A549 treated with RU486 at 1 μM for 4 hours (cell line): ENCODE results near the gene COX14. TPM values are rescaled to one million over a fixed set of nuclear protein-coding genes. Genes with fewer than 3 reads are reported as not detected.

ENCODE experiments used
- total RNA-seq: library from RNA; stranded (reverse); fragments of 200-300 nt; extraction: Qiagen RNA extraction; gene quantifications from 5 replicates; pipeline ENCODE4 v1.2.3, GENCODE V29; 2022; ENCODE audit warnings: low read depth

The COX14 gene
- 67.3 to 95.3 TPM (median 72.8 TPM) in 5 replicates for total RNA-seq

DNA sequence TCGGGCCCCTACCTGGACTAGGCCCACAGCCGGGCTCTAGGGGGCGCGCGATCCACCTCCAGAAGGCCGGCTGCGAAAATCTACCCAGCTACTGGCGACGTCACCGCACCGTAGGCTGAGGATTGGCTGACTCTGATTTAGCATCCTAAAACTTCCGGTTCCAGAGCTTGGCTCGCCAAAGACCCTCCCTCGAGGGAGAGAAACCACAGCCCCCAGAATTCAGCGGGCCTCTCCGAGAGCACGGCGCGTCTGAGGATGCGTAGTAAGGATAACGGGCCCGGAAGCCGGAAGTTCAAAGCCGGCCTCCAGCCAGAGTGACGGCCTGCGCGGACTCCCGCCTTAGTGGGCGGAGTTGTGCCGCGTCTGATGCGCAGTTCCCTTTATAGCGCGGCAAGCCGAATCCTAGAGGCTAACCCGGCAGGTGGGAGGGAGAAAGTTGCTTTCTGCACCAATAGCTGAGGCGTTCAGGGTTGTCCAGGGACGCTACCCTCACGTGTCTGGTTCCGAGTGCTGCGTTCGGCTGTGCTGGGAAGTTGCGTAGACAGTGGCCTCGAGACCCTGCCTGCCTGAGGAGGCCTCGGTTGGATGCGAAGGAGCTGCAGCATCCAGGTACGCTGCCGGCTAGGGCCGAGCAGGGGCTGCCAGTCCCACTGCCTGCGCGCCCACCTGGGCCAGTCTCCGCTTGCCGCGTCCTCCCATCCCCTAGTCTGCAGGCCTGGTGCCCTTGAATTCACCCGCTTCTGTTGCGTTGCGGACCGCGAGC is at the start of gene COX14:
TSS of gene COX14 (plus strand) at position 544 of the 763 bp plus-strand sequence. CDS start 7,808 bp downstream, outside the sequence.

DNA sequence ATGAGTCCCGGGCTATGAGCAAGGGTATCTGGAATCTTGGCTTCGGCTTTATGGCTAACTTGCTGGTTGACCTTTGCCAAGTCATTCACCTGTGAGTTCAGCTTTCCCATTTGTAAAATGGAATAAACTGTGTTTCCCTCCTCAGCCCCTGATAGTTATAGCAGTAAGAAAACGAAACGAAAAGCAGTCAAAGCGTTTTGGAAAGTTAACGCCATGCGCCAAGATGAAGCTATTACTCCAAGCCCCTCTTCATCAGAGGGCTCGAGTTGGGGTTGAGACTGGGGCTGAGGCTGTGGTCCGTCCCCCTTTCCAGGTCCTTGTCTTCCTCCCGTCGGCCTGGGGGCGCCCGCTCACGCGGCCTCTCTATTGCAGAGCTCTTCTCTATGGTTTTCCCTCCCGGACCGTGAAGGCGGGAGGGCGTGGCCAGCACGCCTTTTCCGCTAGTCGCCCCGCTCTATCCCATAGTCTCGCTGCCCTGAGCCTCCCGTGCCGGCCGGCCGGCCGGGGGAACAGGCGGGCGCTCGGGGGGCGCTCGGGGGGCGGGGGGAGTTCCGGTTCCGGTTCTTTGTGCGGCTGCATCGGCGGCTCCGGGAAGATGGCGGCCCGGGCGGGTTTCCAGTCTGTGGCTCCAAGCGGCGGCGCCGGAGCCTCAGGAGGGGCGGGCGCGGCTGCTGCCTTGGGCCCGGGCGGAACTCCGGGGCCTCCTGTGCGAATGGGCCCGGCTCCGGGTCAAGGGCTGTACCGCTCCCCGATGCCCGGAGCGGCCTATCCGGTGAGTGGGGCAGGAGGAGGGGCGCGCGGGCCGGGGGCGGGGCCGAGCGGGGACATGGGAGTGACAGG is 27.0 kb upstream of the COX14 start, which contains the start of gene SMARCD1:
TSS of gene SMARCD1 (plus strand) at position 568 of the 840 bp plus-strand sequence. CDS start at position 596, 28 bp downstream.

DNA sequence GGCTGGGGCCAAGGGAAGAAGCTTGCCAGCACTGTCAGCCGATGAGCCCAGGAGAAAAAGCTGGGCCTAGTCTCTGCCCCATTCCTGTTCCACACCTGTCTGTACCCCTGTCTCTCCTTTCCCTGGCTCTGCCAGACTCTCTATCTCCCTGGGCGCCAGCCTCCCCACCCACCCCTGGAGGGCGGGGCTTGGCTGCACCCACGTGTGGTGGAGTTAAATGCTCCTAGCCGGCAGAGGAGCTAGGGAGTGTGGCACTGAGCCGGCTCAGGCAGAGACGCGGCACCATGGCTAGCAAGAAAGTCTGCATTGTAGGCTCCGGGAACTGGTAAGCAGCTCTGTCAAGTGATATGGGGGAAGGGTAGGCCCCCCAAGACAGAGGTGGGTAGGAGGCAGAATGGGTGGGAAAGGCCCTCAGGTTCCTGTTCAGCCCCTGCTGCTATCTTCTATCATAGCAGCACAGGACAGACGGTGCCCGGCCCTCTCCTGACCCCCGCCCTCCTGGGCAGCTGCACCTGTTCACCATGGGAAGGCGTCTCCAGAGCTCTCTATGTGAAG is 8.2 kb upstream of the COX14 start, which contains the start of gene GPD1:
TSS of gene GPD1 (plus strand) at position 242 of the 555 bp plus-strand sequence. CDS start at position 285, 43 bp downstream.

DNA sequence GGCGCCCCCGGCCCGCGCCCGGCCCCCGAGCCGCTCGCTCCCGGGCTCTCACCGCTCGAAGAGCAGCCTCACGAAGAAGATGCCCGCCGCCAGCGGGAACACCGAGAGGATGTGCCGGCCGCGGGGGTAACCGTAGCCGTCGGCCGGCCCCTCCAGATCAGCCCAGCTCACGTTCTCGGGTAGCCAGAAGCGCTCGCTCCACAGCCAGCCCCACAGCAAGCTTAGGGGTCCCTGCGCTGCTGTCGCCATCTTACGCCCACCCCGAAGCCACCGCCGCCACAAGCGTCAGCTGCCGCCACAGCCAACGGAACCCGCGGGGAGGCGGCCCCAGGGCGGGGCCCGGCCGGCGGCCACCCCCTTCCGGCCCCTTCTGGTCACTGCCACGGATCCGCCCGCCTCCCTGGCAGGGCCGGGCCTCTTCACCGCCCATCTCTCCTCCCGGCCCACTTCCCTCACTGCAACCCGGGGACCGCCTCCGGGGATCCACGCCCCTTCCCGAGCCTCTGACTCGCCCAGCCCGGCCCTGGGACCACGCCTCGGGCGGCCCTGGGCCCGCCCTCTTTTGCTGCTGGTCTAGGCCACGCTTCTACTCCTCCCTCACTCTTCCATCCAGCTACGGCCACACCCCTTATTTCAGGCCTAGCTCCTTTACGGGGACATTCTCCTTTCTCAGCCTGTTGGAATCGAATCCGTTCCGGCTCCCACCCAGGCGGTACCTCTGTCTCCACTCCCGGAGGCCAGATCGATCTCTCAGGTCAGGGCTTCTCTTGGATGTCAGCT is 55.2 kb downstream of the COX14 start, which contains the start of gene CERS5:
TSS of gene CERS5 (minus strand) at position 321 of the 780 bp plus-strand sequence. CDS start at position 249, 72 bp downstream.

Other genes with a start within 250 kb of the COX14 start
- not detected in 5 replicates for gene FAIM2, start 208.3 kb upstream of the COX14 start, total RNA-seq
- not detected in 5 replicates for gene AQP2, start 161.5 kb upstream of the COX14 start, total RNA-seq
- gene AQP5, start 150.4 kb upstream of the COX14 start, total RNA-seq, result not detected in 5 replicates
- gene AQP6, start 139.3 kb upstream of the COX14 start, total RNA-seq, result not detected in 5 replicates
- gene RACGAP1, start 86.7 kb upstream of the COX14 start, total RNA-seq, result 71.1 to 89.0 TPM (median 77.0 TPM) in 5 replicates
- 4.8 to 6.5 TPM (median 5.9 TPM) in 5 replicates for gene ASIC1, start 54.6 kb upstream of the COX14 start, total RNA-seq
- 62.5 to 75.3 TPM (median 65.2 TPM) in 5 replicates for gene SMARCD1, start 26.9 kb upstream of the COX14 start, total RNA-seq
- gene GPD1, start 8.2 kb upstream of the COX14 start, total RNA-seq, result 0.12 to 0.40 TPM (median 0.25 TPM) in 5 replicates
- gene CERS5, start 55.1 kb downstream of the COX14 start, total RNA-seq, result 24.2 to 30.6 TPM (median 26.4 TPM) in 5 replicates
- gene LIMA1, start 171.3 kb downstream of the COX14 start, total RNA-seq, result 6.0 to 10.7 TPM (median 8.5 TPM) in 5 replicates